ENCODE measurements around the gene PLEKHG4B.

DNA sequence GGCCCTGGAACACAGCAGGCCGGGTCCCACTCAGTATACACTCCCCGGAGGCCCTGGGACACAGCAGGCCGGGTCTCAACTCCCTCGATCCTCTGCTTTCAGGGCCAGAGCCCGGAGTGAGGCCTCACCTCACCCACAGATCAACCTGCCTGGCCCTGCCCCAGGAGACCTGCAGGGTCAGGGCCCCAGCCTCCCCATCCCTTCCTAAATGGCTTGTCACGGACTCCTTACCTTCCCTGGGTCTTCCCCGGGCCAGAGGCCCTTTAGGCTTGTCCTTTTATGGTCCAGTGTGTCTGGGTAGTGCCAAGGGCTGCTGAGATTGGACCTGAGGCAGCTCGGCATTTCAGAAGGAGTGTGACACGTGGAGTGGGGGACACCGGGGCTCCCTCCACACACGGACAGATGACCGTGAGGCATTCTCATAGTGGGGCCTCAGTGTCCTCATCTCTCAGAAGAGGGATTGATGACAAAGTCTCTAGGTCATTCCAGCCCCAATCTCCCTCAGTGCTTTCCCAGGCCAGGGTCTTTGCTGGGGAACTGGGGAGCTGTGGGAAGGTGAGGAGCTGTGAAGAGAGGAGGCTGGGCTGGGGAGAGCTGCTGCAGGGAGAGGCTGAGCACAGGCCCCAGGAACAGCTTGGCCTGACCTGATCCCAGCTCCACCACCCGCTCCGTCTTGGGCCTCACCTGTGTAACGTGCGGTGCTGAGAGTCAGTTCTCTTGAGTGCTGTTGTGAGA, 18.0 kb upstream of the PLEKHG4B start:
- TF ChIP-seq, protein P1, sequence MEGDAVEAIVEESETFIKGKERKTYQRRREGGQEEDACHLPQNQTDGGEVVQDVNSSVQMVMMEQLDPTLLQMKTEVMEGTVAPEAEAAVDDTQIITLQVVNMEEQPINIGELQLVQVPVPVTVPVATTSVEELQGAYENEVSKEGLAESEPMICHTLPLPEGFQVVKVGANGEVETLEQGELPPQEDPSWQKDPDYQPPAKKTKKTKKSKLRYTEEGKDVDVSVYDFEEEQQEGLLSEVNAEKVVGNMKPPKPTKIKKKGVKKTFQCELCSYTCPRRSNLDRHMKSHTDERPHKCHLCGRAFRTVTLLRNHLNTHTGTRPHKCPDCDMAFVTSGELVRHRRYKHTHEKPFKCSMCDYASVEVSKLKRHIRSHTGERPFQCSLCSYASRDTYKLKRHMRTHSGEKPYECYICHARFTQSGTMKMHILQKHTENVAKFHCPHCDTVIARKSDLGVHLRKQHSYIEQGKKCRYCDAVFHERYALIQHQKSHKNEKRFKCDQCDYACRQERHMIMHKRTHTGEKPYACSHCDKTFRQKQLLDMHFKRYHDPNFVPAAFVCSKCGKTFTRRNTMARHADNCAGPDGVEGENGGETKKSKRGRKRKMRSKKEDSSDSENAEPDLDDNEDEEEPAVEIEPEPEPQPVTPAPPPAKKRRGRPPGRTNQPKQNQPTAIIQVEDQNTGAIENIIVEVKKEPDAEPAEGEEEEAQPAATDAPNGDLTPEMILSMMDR (IDR thresholded peaks at IDR 0.05) = no peak
- TF ChIP-seq RAD21 (IDR thresholded peaks at IDR 0.05; ENCODE audit: low read length) (no peak), GABPA (IDR thresholded peaks at IDR 0.05; ENCODE audit: low read depth) (no peak), SMC3 (IDR thresholded peaks at IDR 0.05; ENCODE audit: low read depth, low read length) (no peak), NFIC (IDR thresholded peaks at IDR 0.05; ENCODE audit: borderline replicate concordance) (no peak), POLR2AphosphoS5 (IDR thresholded peaks at IDR 0.05; ENCODE audit: low read depth, low read length) (no peak)

All from SK-N-SH (cell line).